ENCODE data around the gene SLC5A10.
"Not testable (repeated sequence)": the region's sequence is repeated elsewhere in the genome, so short reads cannot be mapped to it uniquely, and the experiment has no call there.

SLC5A10 gene

GRCh38 chr17:18951941-18952842 lies at the start of gene SLC5A10:
Gene SLC5A10 (plus strand): TSS chr17:18952165. CDS start chr17:18952206, 41 bp downstream.
- no peak for DNase-seq (ENCODE audit: low read depth, low spot score)

- no peak for DNase-seq (ENCODE audit: low read depth, low spot score)
Measured at GRCh38 chr17:18904482-18904881, 47.5 kb upstream of the SLC5A10 start.

- DNase-seq (ENCODE audit: low read depth, low spot score): no peak
Measured at GRCh38 chr17:18905226-18905625, 46.7 kb upstream of the SLC5A10 start.

- DNase-seq (ENCODE audit: low read depth, low spot score): no peak
Measured at GRCh38 chr17:18910326-18910725, 41.6 kb upstream of the SLC5A10 start.

- no peak for DNase-seq (ENCODE audit: low read depth, low spot score)
Measured at GRCh38 chr17:18910881-18911280, 41.1 kb upstream of the SLC5A10 start.

- no peak for DNase-seq (ENCODE audit: low read depth, low spot score)
Measured at GRCh38 chr17:18916816-18917500, 35.0 kb upstream of the SLC5A10 start.

GRCh38 chr17:18917506-18918032 lies 34.4 kb upstream of the SLC5A10 start:
- DNase-seq (ENCODE audit: low read depth, low spot score): no peak

- no peak for DNase-seq (ENCODE audit: low read depth, low spot score)
Measured at GRCh38 chr17:18919963-18920362, 32.0 kb upstream of the SLC5A10 start.

GRCh38 chr17:18920911-18921441 lies 31.0 kb upstream of the SLC5A10 start:
- DNase-seq (ENCODE audit: low read depth, low spot score): no peak

- DNase-seq (ENCODE audit: low read depth, low spot score): no peak
Measured at GRCh38 chr17:18921485-18921884, 30.5 kb upstream of the SLC5A10 start.

GRCh38 chr17:18921912-18922451 lies 30.0 kb upstream of the SLC5A10 start:
- DNase-seq (ENCODE audit: low read depth, low spot score): no peak

- not testable (repeated sequence) for DNase-seq (ENCODE audit: low read depth, low spot score)
Measured at GRCh38 chr17:18922596-18922995, 29.4 kb upstream of the SLC5A10 start.

- no peak for DNase-seq (ENCODE audit: low read depth, low spot score)
Measured at GRCh38 chr17:18925187-18925586, 26.8 kb upstream of the SLC5A10 start.

GRCh38 chr17:18928628-18929125 lies 23.3 kb upstream of the SLC5A10 start:
- no peak for DNase-seq (ENCODE audit: low read depth, low spot score)

- no peak for DNase-seq (ENCODE audit: low read depth, low spot score)
Measured at GRCh38 chr17:18932360-18933055, 19.5 kb upstream of the SLC5A10 start.

GRCh38 chr17:18933102-18934058 lies 18.6 kb upstream of the SLC5A10 start:
- DNase-seq (ENCODE audit: low read depth, low spot score): no peak

GRCh38 chr17:18937981-18938691 lies 13.8 kb upstream of the SLC5A10 start:
- DNase-seq (ENCODE audit: low read depth, low spot score): no peak

- no peak for DNase-seq (ENCODE audit: low read depth, low spot score)
Measured at GRCh38 chr17:18938692-18939023, 13.3 kb upstream of the SLC5A10 start.

GRCh38 chr17:18944646-18945045 lies 7.3 kb upstream of the SLC5A10 start:
- no peak for DNase-seq (ENCODE audit: low read depth, low spot score)

GRCh38 chr17:18946536-18946935 lies 5.4 kb upstream of the SLC5A10 start:
- DNase-seq (ENCODE audit: low read depth, low spot score): no peak

All from iPS DF 19.7 (cell line).